GM12878 (cell line): ENCODE results near the gene NDE1. TPM values are rescaled to one million over a fixed set of nuclear protein-coding genes. Genes with fewer than 3 reads are reported as not detected.

Experiments used
- ATAC-seq: fragments of 200-7000 bp; cut with Tn5 transposase; 3 replicates; pipeline ENCODE4 v1.9.1; 2020; ENCODE audit warnings: mild to moderate bottlenecking, moderate library complexity
- BruUV-seq: library from RNA; stranded (reverse); fragments of 400-500 nt; replicated peaks from 2 replicates; lab custom pipeline; 2021; lab: Mats Ljungman, UMichigan
- CTCF ChIA-PET: fragments of 300-600 bp; sonication (Branson Sonifier 250); formaldehyde crosslinking; extraction: SDS; loops from one replicate; lab custom pipeline; 2021; ENCODE audit warnings: inconsistent platforms; lab: Yijun Ruan, JAX
- POLR2A ChIA-PET: fragments of 350-600 bp; formaldehyde crosslinking; extraction: SDS; loops from one replicate; lab custom pipeline; 2021; ENCODE audit warnings: inconsistent platforms; lab: Charles Lee
- RAD21 ChIA-PET: fragments of 300-600 bp; sonication (Branson Sonifier 250); formaldehyde crosslinking; loops from one replicate; lab custom pipeline; 2023; ENCODE audit warnings: antibody characterized with exemption; ENCODE audit not compliant: unreplicated experiment; lab: Charles Lee
- SMC1A ChIA-PET: fragments of 300-600 bp; sonication (Branson Sonifier 250); formaldehyde crosslinking; loops from one replicate; lab custom pipeline; 2023; ENCODE audit not compliant: unreplicated experiment, uncharacterized antibody; lab: Charles Lee
- DNase-seq: peaks from one replicate; pipeline ENCODE4 v3.0.0-alpha.2; 2011; ENCODE audit warnings: low read depth, low spot score
- FAIRE-seq: peaks from 3 replicates; lab custom pipeline; 2011; peaks lifted over from hg19 to GRCh38; lab: Jason Lieb, UNC
- H2AFZ ChIP-seq: 2 replicates; pipeline ENCODE4 v1.6.0; 2011; ENCODE audit warnings: low read depth, low read length, control low read depth; ENCODE audit not compliant: control insufficient read depth
- H3K27ac ChIP-seq: 2 replicates; pipeline ENCODE4 v1.5.1; 2011; ENCODE audit warnings: control low read depth; ENCODE audit not compliant: control insufficient read depth, insufficient read depth
- H3K27me3 ChIP-seq, 2 experiments: replicated peaks in 1 of 2; 2 replicates each; pipeline versions ENCODE4 v1.6.0 to v1.6.1; 2011; ENCODE audit warnings: low read length in 1 of 2; ENCODE audit not compliant: control insufficient read depth in 2 of 2, insufficient read depth in 2 of 2
- H3K36me3 ChIP-seq, 2 experiments: 2 replicates each; pipeline ENCODE4 v1.5.1; 2011; ENCODE audit warnings: low read length in 1 of 2; ENCODE audit not compliant: control insufficient read depth in 2 of 2, insufficient read depth in 2 of 2
- H3K4me1 ChIP-seq: 2 replicates; pipeline ENCODE4 v1.6.1; 2011; ENCODE audit warnings: mild to moderate bottlenecking, low read length, moderate library complexity, mixed read lengths; ENCODE audit not compliant: control insufficient read depth, insufficient read depth
- H3K4me2 ChIP-seq: 2 replicates; pipeline ENCODE4 v1.6.0; 2011; ENCODE audit warnings: control low read depth; ENCODE audit not compliant: control insufficient read depth, insufficient read depth
- H3K4me3 ChIP-seq: fragments of 200-600 bp; sonication (generic); 2 replicates; pipeline ENCODE4 v1.5.1; 2016
- H3K79me2 ChIP-seq: 2 replicates; pipeline ENCODE4 v1.6.0; 2011; ENCODE audit warnings: low read length; ENCODE audit not compliant: control insufficient read depth, insufficient read depth
- H3K9ac ChIP-seq: 2 replicates; pipeline ENCODE4 v1.8.0; 2011; ENCODE audit warnings: low read length, control low read depth, mixed read lengths; ENCODE audit not compliant: control insufficient read depth, insufficient read depth
- H3K9me3 ChIP-seq: replicated peaks from 3 replicates; pipeline ENCODE4 v1.5.1; 2011; ENCODE audit warnings: mild to moderate bottlenecking, low read length; ENCODE audit not compliant: control insufficient read depth, insufficient read depth
- H4K20me1 ChIP-seq: 2 replicates; pipeline ENCODE4 v1.6.0; 2011; ENCODE audit not compliant: control insufficient read depth, insufficient read depth
- BHLHE40 ChIP-seq, 2 experiments: fragments of 450-650 bp in 1 of 2; IDR thresholded peaks; 2 replicates each; pipeline ENCODE4 v1.6.1; 2011 to 2017; ENCODE audit warnings: low read depth in 2 of 2, borderline replicate concordance in 1 of 2, improper control_type of control experiment in 1 of 2, low read length in 1 of 2, mild to moderate bottlenecking in 1 of 2
- RAD51 ChIP-seq: fragments of 450-650 bp; IDR thresholded peaks from 2 replicates; pipeline ENCODE4 v1.6.1; 2016; ENCODE audit warnings: moderate library complexity, mild to moderate bottlenecking, inconsistent platforms
- SIN3A ChIP-seq: IDR thresholded peaks from 2 replicates; pipeline ENCODE4 v1.6.1; 2012; ENCODE audit warnings: low read depth, low read length, improper control_type of control experiment
- SP1 ChIP-seq: IDR thresholded peaks from one replicate; pipeline ENCODE4 v1.6.1; 2011; ENCODE audit warnings: low read depth, low read length
- TBL1XR1 ChIP-seq: IDR thresholded peaks from 2 replicates; pipeline ENCODE4 v1.6.1; 2012; ENCODE audit warnings: low read depth, low read length, improper control_type of control experiment
- ZSCAN29 ChIP-seq: fragments of 450-650 bp; IDR thresholded peaks from 2 replicates; pipeline ENCODE4 v1.6.1; 2017; ENCODE audit warnings: mild to moderate bottlenecking, moderate library complexity
- WGBS: methylation state at CpG from one replicate; pipeline ENCODE4 v1.1.6; 2016; ENCODE audit warnings: low lambda C conversion rate; ENCODE audit not compliant: insufficient replicate concordance, insufficient coverage; ENCODE audit errors: missing lambda C conversion rate; 5-methylcytosine and 5-hydroxymethylcytosine counted together
- in situ Hi-C: fragments of 300-500 bp; cut with MboI; formaldehyde crosslinking; loops from 9 replicates; pipeline ENCODE4 v1.14.3; 2018; ENCODE audit warnings: mixed read lengths
- intact Hi-C: fragments of 100-400 bp; cut with micrococcal nuclease; formaldehyde crosslinking; loops from one replicate; pipeline ENCODE4 v1.14.2; 2022; ENCODE audit not compliant: unreplicated experiment
- polyA plus RNA-seq, 11 experiments: library from polyadenylated mRNA; depleted of rRNA in 4 of 11; unstranded in 6 of 11; stranded (reverse) in 5 of 11; fragments of >200 nt; fragmentation: Nextera tagmentation in 4 of 11; fragmentation: Illumina TruSeq in 1 of 11; extraction: Ambion mirVana in 4 of 11; extraction: Trizol in 1 of 11; gene quantifications; 1 replicate in 1 of 11; 2 replicates in 10 of 11; pipeline versions ENCODE4 v1.2.1 to v1.2.3, GENCODE V29; 2011 to 2016; ENCODE audit warnings: inconsistent platforms in 2 of 11, missing spikeins in 2 of 11, low read depth in 1 of 11
- total RNA-seq, 4 experiments: library from RNA; depleted of rRNA in 3 of 4; stranded (reverse); fragments of >200 nt in 3 of 4; fragmentation: Illumina TruSeq in 1 of 4; extraction: Trizol in 1 of 4; gene quantifications; 2 replicates each; pipeline versions ENCODE4 v1.2.1 to v1.2.3, GENCODE V29; 2013 to 2021
- TF ChIP-seq, protein P1 (sequence below): fragments of 450-650 bp; IDR thresholded peaks from 2 replicates; pipeline ENCODE4 v1.6.1; 2017; ENCODE audit warnings: mild to moderate bottlenecking, moderate library complexity
- TF ChIP-seq, protein P2 (sequence below): fragments of 450-650 bp; conservative IDR thresholded peaks from 2 replicates; pipeline ENCODE4 v1.6.1; 2017; ENCODE audit warnings: mild to moderate bottlenecking, moderate library complexity
- TF ChIP-seq, protein P3 (sequence below): fragments of 450-650 bp; IDR thresholded peaks from 2 replicates; pipeline ENCODE4 v1.6.1; 2014; ENCODE audit warnings: mild to moderate bottlenecking
- TF ChIP-seq, protein P4 (sequence below): IDR thresholded peaks from 2 replicates; pipeline ENCODE4 v1.6.1; 2011; ENCODE audit warnings: mild to moderate bottlenecking, low read depth, low read length, moderate library complexity; ENCODE audit not compliant: insufficient replicate concordance

Gene NDE1
- total and polyA plus RNA-seq, 10 of the 15 experiments (the other 5 are each of a cell fraction or from before 2014, with no cell fraction given): 5.7 to 148 (median 87.8) TPM

DNA sequence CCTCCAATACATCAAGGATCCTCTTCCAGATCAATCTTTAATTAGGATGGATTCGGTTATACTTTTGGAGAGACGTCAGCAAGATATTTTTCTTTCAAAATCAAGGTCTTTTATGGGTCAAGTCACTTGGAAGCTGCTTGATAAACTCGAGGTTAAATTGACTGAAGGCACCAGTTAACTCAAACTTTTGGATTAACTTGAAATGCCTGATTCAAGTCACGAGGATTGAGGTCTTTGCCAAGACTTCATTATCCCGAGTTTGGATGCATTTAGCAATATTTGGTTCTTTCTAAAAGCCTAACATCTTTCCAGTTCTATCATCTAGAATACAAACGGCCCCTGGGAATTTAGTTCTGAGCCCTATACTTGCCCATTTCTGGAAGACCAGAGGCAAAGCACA is 123.9 kb downstream of the NDE1 start:
- H3K27ac ChIP-seq: no peak overlapping the region
- H3K9me3 ChIP-seq: no peaks in the 10 kb centered on the region
- TF ChIP-seq, protein P1, sequence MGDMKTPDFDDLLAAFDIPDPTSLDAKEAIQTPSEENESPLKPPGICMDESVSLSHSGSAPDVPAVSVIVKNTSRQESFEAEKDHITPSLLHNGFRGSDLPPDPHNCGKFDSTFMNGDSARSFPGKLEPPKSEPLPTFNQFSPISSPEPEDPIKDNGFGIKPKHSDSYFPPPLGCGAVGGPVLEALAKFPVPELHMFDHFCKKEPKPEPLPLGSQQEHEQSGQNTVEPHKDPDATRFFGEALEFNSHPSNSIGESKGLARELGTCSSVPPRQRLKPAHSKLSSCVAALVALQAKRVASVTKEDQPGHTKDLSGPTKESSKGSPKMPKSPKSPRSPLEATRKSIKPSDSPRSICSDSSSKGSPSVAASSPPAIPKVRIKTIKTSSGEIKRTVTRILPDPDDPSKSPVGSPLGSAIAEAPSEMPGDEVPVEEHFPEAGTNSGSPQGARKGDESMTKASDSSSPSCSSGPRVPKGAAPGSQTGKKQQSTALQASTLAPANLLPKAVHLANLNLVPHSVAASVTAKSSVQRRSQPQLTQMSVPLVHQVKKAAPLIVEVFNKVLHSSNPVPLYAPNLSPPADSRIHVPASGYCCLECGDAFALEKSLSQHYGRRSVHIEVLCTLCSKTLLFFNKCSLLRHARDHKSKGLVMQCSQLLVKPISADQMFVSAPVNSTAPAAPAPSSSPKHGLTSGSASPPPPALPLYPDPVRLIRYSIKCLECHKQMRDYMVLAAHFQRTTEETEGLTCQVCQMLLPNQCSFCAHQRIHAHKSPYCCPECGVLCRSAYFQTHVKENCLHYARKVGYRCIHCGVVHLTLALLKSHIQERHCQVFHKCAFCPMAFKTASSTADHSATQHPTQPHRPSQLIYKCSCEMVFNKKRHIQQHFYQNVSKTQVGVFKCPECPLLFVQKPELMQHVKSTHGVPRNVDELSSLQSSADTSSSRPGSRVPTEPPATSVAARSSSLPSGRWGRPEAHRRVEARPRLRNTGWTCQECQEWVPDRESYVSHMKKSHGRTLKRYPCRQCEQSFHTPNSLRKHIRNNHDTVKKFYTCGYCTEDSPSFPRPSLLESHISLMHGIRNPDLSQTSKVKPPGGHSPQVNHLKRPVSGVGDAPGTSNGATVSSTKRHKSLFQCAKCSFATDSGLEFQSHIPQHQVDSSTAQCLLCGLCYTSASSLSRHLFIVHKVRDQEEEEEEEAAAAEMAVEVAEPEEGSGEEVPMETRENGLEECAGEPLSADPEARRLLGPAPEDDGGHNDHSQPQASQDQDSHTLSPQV: no peak
- TF ChIP-seq ZSCAN29: no peak
- no peak for TF ChIP-seq SIN3A
- TF ChIP-seq, protein P2, sequence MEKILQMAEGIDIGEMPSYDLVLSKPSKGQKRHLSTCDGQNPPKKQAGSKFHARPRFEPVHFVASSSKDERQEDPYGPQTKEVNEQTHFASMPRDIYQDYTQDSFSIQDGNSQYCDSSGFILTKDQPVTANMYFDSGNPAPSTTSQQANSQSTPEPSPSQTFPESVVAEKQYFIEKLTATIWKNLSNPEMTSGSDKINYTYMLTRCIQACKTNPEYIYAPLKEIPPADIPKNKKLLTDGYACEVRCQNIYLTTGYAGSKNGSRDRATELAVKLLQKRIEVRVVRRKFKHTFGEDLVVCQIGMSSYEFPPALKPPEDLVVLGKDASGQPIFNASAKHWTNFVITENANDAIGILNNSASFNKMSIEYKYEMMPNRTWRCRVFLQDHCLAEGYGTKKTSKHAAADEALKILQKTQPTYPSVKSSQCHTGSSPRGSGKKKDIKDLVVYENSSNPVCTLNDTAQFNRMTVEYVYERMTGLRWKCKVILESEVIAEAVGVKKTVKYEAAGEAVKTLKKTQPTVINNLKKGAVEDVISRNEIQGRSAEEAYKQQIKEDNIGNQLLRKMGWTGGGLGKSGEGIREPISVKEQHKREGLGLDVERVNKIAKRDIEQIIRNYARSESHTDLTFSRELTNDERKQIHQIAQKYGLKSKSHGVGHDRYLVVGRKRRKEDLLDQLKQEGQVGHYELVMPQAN: no peak
- TF ChIP-seq SP1: no peak
- TF ChIP-seq RAD51: no peak
- TF ChIP-seq TBL1XR1: no peak
- TF ChIP-seq, protein P3, sequence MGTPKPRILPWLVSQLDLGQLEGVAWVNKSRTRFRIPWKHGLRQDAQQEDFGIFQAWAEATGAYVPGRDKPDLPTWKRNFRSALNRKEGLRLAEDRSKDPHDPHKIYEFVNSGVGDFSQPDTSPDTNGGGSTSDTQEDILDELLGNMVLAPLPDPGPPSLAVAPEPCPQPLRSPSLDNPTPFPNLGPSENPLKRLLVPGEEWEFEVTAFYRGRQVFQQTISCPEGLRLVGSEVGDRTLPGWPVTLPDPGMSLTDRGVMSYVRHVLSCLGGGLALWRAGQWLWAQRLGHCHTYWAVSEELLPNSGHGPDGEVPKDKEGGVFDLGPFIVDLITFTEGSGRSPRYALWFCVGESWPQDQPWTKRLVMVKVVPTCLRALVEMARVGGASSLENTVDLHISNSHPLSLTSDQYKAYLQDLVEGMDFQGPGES: no peak
- TF ChIP-seq, protein P4, sequence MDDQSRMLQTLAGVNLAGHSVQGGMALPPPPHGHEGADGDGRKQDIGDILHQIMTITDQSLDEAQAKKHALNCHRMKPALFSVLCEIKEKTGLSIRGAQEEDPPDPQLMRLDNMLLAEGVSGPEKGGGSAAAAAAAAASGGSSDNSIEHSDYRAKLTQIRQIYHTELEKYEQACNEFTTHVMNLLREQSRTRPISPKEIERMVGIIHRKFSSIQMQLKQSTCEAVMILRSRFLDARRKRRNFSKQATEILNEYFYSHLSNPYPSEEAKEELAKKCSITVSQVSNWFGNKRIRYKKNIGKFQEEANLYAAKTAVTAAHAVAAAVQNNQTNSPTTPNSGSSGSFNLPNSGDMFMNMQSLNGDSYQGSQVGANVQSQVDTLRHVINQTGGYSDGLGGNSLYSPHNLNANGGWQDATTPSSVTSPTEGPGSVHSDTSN: no peak
- no peak for TF ChIP-seq BHLHE40 (IDR thresholded peaks at IDR 0.05; ENCODE audit: borderline replicate concordance in 1 of 2, low read depth in 2 of 2, low read length in 1 of 2)
- H4K20me1 ChIP-seq: no peaks in the 10 kb centered on the region
- H2AFZ ChIP-seq: no peak overlapping the region
- H3K79me2 ChIP-seq: no peaks in the 10 kb centered on the region
- DNase-seq: no peak
- RAD21 ChIA-PET: interaction anchor here (0.6 kb wide), 1 partner anchor 17 kb away, joined by 3 read pairs; no protein-coding TSS in a partner anchor
- 16% methylated on average over 6 of the region's 6 CpGs for WGBS
- no peaks in the 10 kb centered on the region for H3K36me3 ChIP-seq
- no peak overlapping the region for H3K4me3 ChIP-seq
- BruUV-seq: no TSS peak
- H3K9ac ChIP-seq: no peak overlapping the region
- CTCF ChIA-PET: interaction anchor here (1.1 to 1.3 kb wide), 2 partner anchors 9 to 17 kb away, joined by 3 read pairs; no protein-coding TSS in a partner anchor
- ATAC-seq: no peak
- H3K4me1 ChIP-seq: no peaks in the 10 kb centered on the region
- SMC1A ChIA-PET: interaction anchor here (0.8 kb wide), 1 partner anchor 46 kb away, joined by 3 read pairs; no protein-coding TSS in a partner anchor
- in situ Hi-C loops (no loop called here), intact Hi-C loops (no loop called here)
- FAIRE-seq: no peak
- H3K27me3 ChIP-seq: no peaks in the 10 kb centered on the region; a peak in 1 of 4 replicates
- H3K4me2 ChIP-seq: no peak overlapping the region
- POLR2A ChIA-PET: no interaction called here
